PFSK-1 (cell line): Measurements from ENCODE around the gene TP53.

ENCODE experiments used
- FOXP2 ChIP-seq: optimal IDR thresholded peaks from 2 replicates; pipeline ENCODE3; 2011; ENCODE audit warnings: borderline replicate concordance, control low read depth, inconsistent platforms; ENCODE audit not compliant: insufficient read depth; ENCODE audit errors: extremely low read length, extremely low read depth
- POLR2AphosphoS5 ChIP-seq: IDR thresholded peaks from 2 replicates; pipeline ENCODE4 v1.6.1; 2012; ENCODE audit warnings: low read depth, mild to moderate bottlenecking, control low read depth, low read length, moderate library complexity
- REST ChIP-seq, 2 experiments: IDR thresholded peaks; 2 replicates each; pipeline versions ENCODE4 v1.6.1 to v1.8.0; 2011 to 2012; ENCODE audit warnings: low read depth in 2 of 2, low read length in 2 of 2, control low read depth in 1 of 2, inconsistent platforms in 1 of 2, mild to moderate bottlenecking in 1 of 2, moderate library complexity in 1 of 2; ENCODE audit not compliant: insufficient read depth in 1 of 2
- SIN3A ChIP-seq: IDR thresholded peaks from 2 replicates; pipeline ENCODE4 v1.6.1; 2012; ENCODE audit warnings: mild to moderate bottlenecking, low read length, moderate library complexity, borderline replicate concordance; ENCODE audit not compliant: insufficient read depth
- TAF1 ChIP-seq: IDR thresholded peaks from 2 replicates; pipeline ENCODE4 v1.6.1; 2012; ENCODE audit warnings: low read length, control low read depth, borderline replicate concordance; ENCODE audit not compliant: insufficient read depth

TP53 gene

DNA sequence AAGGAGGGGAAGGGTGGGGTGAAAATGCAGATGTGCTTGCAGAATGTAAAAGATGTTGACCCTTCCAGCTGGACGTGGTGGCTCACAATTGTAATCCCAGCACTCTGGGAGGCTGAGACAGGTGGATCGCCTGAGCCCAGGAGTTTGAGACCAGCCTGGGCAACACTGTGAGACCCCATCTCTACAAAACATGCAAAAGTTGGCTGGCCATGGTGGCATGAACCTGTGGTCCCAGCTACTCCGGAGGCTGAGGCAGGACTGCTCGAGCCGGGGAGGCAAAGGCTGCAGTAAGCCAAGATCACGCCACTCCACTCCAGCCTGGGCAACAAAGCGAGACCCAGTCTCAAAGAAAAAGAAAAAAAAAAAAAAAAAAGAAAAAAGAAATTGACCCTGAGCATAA is 18.8 kb downstream of the TP53 start:
- TF ChIP-seq REST (IDR thresholded peaks at IDR 0.05; ENCODE audit: insufficient read depth in 1 of 2, low read depth in 2 of 2, low read length in 2 of 2): no peak
- TF ChIP-seq SIN3A: no peak
- no peak for TF ChIP-seq FOXP2
- TF ChIP-seq TAF1: no peak
- TF ChIP-seq POLR2AphosphoS5: no peak

DNA sequence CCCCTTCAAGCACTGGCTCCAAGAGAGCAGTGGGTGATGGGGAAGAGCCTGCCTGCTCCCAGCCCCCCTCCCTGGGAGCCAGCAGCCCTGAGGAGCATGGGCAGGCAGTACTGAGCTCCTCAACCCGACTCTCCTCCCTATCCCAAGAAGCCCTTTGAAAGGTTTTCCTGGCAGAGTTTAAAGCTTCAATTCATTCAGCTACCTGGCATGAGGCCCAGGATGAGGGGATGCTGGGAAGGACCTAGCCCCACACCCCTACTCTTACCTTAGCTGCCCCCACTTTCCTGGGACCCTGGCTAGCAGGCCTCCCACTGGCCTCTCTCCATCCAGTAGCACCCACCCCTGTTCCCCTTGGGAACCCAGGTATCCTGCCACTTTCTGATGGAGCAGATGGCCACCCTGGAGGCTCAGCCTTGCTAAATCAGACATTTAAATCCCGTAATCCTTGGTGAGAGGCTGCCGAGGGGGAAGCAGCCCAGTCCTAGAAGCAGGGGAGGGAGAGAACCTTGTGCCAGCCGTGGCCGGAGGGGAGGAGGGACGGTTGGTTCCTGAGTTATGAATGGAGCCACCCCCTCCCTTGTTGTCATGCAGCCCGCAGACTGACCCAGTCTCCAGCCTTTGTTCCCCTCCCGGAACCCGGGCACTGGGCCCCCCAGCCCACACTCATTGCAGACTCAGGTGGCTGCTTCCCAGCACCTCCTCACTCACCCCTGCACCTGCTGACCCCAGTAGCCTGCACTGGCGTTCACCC is 19.5 kb downstream of the TP53 start:
- TF ChIP-seq FOXP2 (no peak), POLR2AphosphoS5 (no peak; the same call in 1 of the 2 replicates), SIN3A (no peak), TAF1 (no peak), REST (IDR thresholded peaks at IDR 0.05; ENCODE audit: insufficient read depth in 1 of 2, low read depth in 2 of 2, low read length in 2 of 2) (no peak)

GRCh38 chr17:7656958-7657609 is 30.2 kb downstream of the TP53 start:
- TF ChIP-seq TAF1 (no peak), SIN3A (no peak), POLR2AphosphoS5 (no peak), FOXP2 (no peak), REST (IDR thresholded peaks at IDR 0.05; ENCODE audit: insufficient read depth in 1 of 2, low read depth in 2 of 2, low read length in 2 of 2) (no peak)

DNA sequence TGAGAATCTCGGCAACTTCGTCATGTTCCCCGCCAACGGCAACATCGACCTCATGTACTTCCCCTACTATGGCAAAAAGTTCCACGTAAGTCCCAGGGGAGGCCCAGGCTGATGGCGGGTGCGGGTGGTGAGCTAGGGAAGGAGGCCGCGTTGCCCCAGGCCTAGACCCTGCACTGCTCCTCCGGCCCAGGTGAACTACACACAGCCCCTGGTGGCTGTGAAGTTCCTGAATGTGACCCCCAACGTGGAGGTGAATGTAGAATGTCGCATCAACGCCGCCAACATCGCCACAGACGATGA is 31.8 kb downstream of the TP53 start:
- no peak for TF ChIP-seq POLR2AphosphoS5
- no peak for TF ChIP-seq TAF1
- no peak for TF ChIP-seq SIN3A
- TF ChIP-seq FOXP2: no peak
- TF ChIP-seq REST (IDR thresholded peaks at IDR 0.05; ENCODE audit: insufficient read depth in 1 of 2, low read depth in 2 of 2, low read length in 2 of 2): no peak
